Endometrial microvascular endothelial cells (primary cell): ENCODE data around the gene SLC24A3. TPM values are rescaled to one million over a fixed set of nuclear protein-coding genes. Genes with fewer than 3 reads are reported as not detected.

Experiments used
- in situ Hi-C: cut with HindIII; loops from 2 replicates; pipeline ENCODE4 v1.10.0; 2017; ENCODE audit warnings: low sequenced_read_pairs, low pct_unique_long_range_greater_than_20kb; ENCODE audit errors: inconsistent ontology term
- total RNA-seq: library from RNA; depleted of rRNA; stranded (reverse); fragments of >200 nt; gene quantifications from one replicate; pipeline ENCODE4 v1.2.3, GENCODE V29; 2015; ENCODE audit errors: inconsistent ontology term

Gene SLC24A3
- total RNA-seq, 1 donor from 2014 or later, result not detected

DNA sequence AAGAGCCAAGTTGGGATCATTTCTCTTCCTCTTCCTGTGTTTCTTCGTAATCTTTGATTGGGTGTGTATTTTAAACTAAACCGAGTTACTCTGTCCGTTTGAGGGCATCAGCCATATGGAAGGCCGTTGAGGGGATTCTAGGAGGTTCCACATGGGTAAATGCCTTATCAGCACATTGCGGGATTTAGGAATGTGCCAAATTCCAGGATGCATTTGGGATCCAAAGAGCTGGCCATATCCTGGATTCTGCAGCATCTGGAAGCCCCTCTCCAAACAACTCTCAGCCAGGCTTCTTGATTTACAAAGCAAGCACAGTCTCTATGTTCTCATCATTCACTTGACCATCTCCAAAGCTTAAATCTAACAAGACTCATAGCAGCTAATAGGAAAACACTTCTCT is 478.0 kb downstream of the SLC24A3 start:
- in situ Hi-C loops, result no loop called here

GRCh38 chr20:19691125-19691524 is 478.7 kb downstream of the SLC24A3 start:
- in situ Hi-C loops, result no loop called here

DNA sequence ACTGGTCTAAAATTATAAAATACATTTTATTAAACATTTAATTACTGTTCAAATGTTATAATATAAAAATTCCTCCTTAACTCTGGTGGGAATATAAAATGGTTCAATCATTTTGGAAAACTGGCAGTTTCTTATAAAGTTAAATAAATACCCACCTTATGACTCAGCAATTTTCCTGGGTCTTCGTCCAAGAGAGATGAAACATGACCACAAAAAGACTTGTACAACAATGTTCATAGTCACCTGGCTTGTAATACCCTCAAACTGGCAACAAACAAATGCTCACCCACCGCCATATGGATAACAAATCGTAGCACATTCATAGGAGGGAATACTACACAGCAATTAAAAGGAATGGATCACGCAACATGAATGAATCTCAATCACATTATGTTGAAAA is 479.7 kb downstream of the SLC24A3 start:
- in situ Hi-C loops, result no loop called here

DNA sequence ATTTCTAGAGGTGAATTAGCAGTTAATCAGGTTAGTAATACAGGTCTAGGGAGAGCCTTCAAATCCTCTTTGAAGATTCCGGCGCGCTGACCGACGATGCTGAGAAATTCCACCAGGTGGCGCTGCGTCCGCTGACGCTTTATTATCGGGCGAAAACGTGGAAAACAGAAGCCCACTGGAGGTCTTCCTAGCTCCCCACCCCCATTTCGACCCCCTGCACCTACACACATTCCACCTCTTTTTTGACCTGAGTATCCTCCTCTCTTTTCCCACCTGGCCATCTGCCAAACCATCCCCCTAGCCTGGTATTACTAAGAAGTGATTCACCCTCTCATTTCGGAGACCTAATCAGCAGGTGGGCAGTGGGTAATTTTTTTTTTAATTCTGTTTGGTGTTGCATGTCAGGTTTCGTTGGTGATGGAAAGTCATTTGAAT is 480.3 kb downstream of the SLC24A3 start:
- in situ Hi-C loops, result no loop called here

DNA sequence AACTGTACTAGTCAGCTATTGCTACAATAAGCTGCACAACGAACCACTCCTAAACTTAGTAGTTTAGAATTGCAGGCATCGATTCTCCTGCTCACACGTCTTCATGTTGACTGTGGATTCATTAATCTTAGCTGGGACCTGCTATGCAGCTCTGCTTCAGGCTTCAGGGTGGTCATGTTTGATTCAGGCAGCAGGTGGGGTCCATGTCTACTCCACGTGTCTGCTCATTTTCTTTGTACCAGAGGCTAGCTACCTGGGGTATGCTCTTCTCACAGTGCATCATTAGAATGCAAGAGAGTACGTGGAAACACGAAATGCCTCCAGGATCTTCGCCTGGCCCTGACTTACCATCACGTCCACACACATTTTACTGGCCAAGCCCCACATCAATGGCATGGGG is 481.1 kb downstream of the SLC24A3 start:
- in situ Hi-C loops, result no loop called here

GRCh38 chr20:19695081-19695480 is 482.6 kb downstream of the SLC24A3 start:
- in situ Hi-C loops, result no loop called here

DNA sequence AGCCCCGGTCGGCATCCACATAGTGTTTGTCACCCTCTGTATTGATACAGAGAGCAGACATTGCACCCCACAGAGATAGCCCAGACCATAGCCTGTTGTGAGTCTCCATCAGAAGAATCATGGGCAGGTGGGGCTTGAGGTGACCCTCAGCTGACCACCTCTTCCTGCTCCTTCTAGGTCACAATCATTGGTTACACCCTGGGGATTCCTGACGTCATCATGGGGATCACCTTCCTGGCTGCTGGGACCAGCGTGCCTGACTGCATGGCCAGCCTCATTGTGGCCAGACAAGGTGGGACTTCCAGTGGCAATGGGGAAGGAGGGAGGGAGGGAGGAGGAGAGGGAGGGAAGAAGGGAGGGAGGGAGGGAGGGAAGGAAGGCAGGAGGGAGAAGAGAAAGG is 484.2 kb downstream of the SLC24A3 start:
- in situ Hi-C loops, result no loop called here

DNA sequence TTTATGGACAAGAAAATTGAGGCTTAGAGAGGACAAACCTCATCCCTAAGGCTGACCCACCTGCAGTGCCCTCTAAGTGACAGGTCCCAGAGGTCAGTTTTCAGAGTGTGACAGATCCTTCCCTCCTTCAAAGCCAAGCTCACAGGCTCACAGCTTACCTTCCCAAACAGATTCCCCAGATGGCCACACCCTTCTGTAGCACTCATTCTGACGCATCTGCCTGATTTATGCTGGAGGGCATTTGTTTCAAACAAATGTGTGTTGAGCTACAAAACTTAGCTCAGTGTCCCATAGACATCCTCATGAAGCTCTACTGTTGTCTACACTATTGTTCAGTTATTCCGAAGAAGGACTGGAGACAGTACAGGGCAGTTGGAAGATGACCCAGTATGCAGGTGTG is 485.0 kb downstream of the SLC24A3 start:
- in situ Hi-C loops, result no loop called here

DNA sequence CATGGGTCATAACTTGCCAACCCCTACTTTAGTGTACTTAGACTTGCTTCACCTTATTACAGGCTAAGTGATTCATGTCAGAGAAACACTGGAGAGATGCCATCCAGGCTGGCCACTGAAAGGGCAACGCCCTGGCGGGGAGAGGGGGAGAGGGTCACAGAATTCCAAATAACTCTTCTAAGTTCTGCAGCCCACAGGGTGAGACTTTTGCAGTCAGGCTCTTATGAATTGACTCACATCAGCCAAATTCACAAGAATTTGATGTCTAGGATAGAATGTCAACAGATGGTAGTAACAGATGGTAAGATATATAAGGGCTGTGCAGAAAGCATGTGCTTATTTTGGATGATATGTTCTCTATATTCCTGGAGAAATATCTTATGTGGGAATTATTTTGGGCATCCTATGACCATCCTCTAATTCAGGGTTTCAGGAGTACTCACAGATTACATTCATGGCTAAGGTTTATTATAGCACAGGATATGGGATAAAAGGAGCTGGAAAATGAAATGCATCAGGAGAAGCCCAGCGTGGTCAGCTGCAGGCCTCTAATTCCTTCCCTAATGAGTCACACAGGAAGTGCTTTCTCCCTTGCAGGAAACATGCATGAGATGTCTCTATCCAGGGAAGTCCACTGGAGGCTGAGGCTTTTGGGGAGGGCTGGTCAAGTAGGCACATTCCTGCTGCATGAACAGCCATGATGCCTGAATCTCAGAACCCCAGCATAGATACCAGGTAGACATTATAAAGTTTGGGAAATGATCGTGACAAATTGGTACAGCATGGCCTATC is 486.9 kb downstream of the SLC24A3 start:
- in situ Hi-C loops, result no loop called here

DNA sequence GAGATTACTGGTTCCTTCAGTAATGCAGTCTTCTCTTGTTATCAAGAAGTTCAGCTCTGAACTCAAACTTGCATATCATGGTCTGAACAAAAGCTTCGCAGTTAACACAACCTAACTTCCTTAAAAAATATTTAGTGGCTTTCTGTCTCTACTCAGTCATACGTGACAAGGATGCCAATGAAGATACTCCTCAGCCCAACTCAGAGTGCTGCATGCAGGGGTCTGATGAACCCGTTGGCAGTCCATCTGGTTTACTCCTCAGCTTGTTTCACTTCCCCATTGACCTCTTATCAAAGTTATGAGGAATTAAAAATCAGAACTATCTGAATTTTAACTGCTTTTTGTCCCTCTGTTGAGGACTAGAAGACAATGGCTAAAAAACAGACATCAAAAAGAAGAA is 489.0 kb downstream of the SLC24A3 start:
- in situ Hi-C loops, result no loop called here

DNA sequence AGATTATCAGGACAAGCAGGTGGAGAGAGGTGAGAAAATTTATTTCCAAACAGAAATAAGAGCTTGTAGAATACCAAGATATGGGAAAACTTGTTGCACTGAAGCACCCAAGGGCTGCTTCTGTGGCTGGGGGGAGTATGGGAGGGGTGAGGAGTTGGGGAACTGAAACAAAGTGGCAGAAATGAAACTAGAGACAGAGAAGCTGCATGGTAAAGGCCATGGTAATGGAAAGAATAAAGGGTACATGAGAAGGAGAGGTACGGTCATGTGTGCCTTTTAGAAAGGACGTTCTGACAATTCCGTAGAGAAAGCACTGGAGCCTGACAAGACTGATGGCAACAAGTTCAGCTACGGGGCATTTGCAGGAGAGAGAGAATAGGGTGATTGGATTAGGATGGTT is 494.0 kb downstream of the SLC24A3 start:
- in situ Hi-C loops, result no loop called here

DNA sequence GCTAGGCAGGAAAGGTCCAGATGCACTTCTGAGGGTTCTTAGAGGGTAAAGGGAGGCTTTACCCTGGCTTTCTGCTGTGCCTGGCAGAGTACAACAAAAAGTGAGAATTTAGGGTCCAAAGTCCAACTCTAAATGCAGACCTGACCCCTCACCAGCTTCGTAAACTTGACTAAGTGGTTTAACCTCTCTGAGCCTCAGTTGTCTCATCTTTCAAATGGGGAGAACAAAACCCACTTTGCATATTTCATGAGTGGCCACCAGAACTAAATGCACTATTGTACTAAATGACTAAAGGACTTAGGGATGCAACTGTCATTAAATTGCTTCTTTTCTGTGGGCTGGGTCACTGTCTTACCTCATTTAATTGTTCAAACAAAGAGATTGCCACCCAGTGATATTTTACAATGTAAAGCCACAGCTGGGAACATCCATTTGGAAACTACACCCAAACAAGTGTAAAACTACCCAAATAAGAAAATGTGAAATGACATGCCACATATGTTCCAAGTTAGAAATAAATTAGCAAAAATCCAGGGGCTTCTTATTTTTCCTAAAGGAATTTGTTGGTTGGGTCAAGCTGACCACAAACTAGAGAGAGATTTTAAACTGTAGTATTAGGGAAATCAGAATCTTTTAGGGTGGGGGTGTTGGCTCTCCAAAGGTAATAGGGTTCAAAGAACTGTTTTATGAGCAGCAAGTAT is 497.3 kb downstream of the SLC24A3 start:
- in situ Hi-C loops, result no loop called here

- in situ Hi-C loops, result no loop called here
Observed at GRCh38 chr20:19710336-19711120, 498.1 kb downstream of the SLC24A3 start.

DNA sequence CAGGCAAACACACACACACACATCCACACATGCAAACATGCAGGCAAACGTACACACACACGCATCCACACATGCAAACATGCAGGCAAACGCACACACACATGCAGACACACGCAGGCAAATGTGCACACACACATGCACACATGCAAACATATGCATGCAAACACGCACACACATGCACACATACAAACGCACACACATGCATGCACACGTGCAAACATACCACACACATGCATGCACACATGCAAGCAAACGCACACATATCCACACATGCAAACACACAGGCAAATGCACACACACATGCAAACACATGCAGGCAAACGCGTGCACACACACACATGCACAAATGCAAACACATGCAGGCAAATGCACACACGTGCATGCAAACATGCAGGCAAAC is 498.7 kb downstream of the SLC24A3 start:
- in situ Hi-C loops, result no loop called here

DNA sequence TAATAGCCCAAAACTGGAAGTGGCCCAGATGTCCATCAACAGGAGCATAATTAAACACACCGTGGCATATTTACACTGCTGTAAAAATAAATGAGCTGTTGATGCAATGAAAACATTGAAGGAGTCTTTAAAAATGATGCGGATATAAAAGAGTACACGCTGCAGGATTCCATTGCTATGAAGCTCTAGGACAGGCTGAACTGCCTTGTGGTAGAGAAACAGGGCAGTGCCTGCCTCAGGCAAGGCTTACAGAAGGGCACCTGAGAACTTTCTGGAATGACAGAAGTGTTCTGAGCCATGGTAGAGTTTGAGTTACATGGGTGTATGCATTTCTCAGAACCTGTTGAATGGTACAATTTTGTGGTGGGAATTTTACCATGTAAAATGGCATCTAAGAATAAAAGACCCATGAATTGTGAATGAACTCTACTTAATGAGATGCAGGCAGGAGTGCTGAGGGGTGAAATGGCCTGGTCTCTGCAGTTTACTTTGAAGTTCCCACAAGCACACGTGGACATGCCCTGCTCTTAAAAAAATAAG is 500.3 kb downstream of the SLC24A3 start:
- in situ Hi-C loops, result no loop called here

- in situ Hi-C loops, result no loop called here
Observed at GRCh38 chr20:19713822-19714578, 501.6 kb downstream of the SLC24A3 start.

GRCh38 chr20:19714579-19714840 is 502.1 kb downstream of the SLC24A3 start:
- in situ Hi-C loops, result no loop called here

DNA sequence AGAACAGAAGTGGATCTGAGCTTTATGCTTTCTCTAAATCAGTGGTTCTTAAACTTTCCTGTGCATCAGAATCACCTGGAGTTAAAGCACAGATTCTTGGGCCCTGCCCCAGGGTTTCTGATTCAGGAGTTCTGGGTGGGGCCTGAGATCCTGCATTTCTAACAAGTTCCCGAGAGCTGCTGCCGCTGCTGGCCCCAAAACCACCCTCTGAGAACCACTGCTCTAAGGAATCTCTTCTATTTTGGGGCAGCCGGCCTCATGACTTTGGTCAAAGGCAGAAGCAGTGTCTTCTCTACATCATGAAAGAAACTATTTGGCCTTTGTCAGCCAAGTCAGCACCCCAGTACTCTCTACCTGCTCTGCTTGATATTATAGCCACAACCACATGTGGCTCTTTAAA is 503.5 kb downstream of the SLC24A3 start:
- in situ Hi-C loops, result no loop called here

DNA sequence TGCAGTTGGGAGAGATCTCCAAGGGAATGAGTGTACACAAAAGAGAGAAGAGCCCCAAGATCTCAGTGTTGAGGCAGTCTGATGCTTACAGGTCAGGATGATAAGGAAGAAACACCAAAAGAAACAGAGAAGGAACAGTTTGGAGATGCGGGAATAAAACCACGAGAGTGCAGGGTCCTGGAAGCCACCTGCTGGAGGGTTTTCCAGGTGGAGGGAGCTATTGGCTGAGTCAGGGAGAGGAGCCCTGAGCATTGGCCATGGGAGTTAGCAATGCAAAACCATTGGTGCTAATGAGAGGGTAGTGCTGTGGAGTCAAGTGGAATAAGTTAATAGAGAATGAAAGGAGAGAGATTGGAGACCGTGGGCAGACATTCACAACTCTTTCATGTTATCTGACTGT is 506.4 kb downstream of the SLC24A3 start:
- in situ Hi-C loops, result no loop called here
